ENCODE data around the gene BGN.
A peak's percentile ranks its signal among the peaks of the same experiment; 100 is the strongest.

Gene BGN

GRCh38 chrX:153462291-153462690, 32.5 kb upstream of the BGN start:
- DNase-seq: no peak

DNA sequence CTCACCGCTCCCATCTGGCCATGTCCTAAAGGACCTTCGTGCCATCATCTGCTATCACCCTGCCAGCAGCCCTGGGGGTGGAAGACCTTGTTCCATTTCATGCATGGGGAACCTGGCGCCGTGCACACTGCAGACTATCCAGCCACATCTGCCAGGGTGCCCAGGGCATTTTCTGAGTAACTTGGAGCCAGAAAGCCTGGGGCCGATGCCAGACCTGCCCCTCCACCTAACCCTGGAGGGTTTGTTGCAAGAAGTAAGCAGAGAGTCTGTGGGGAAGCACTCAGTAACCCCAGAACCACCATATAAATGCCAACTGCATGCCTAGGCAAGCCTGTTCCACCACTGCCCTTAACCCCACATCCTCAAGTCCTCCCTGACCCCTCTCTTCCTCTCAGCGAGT, 31.7 kb upstream of the BGN start:
- no peak for DNase-seq

DNA sequence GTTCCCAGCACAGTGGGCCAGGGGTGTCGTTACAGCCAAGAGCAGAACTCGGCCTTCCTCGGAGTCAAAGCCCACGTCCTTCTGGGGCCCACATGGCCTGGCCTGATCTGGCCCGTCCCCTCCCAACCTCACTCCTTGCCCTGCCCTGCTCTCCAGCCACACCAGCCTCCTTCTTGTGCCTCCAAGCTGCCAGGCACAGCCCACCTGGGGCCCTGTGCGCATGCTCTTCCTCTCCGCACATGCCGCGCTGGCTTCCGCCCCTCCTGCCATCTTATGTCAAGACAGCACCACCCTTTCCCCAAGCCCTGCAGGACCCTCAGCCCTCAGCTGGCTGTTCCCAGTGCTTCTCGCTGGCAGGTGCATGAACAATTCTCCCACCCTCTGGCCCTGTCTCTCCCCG, 31.2 kb upstream of the BGN start:
- no peak for DNase-seq

GRCh38 chrX:153464116-153464515, 30.7 kb upstream of the BGN start:
- no peak for DNase-seq

DNA sequence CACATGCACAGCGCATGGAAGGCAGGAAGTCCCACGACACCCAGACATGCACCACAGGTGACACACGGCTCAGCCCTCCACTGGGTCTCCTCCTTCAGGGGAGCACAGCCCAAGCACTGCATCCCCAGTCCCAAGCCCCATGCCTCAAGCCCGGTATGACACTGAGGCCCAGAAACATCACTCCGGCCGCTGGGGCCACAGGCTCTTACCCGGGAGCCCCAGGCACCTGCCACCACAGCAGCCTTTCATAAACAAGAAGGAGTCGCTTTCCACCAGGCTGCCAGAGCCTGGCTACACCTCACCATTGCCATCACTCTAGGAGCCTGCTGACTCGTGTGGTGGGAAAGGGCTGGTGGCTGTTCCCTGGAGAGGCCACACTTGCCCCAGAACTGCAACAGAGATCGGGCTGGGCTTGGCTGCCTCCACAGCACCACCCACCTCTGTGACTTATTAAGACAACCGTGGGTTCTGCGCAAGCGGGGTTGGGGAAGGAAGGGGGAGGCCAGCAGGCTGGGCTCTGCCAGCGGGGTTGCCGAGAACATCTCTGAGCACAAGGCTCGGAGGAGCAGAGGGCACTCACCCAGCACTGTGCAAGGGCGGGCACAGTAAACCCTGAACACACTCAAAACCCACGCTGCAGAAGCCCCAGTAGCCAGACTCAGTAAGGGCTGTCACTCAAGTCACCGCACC, 28.9 kb upstream of the BGN start:
- no peak for DNase-seq

- no peak for DNase-seq
These were observed 26.7 kb upstream of the BGN start for GRCh38 chrX:153468008-153468580.

GRCh38 chrX:153469811-153470410, 24.9 kb upstream of the BGN start:
- DNase-seq: peak; percentile 68

- peak; percentile 96 for DNase-seq
These were observed 24.1 kb upstream of the BGN start, which contains the start of gene HAUS7 for GRCh38 chrX:153470411-153471363. TSS of gene HAUS7 (minus strand) at chrX:153470576. CDS start at chrX:153470557, 19 bp downstream.

DNA sequence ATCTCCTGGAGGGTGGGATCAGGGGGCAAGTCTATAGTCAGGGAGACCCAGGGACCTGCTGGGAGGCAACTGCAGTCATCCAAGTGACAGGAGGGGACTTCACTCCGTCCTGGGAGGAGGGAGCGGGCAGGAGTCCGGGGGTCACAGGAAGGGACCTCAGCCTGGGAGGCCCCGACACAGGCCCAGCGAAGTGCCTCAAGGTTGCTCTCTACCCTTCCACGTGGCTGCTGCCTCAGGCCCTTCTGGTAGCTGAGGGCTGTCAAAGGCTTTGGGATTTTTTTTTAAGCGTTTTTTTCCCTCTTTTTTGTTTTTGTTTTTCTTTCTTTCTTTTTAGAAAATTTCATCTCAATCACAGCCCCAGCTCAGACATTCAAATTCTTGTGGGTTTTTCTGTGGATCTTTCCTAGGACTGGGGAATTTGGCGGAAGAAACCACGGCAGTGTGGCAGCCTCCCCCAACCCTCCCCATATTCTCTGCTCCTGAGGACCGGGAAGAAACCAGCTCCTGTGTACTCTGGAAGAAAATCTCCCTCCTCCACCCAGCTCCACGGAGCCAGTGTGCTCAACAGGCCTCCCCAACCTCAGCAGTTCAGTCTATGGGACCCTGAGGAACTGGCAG, 23.0 kb upstream of the BGN start:
- DNase-seq: no peak

DNA sequence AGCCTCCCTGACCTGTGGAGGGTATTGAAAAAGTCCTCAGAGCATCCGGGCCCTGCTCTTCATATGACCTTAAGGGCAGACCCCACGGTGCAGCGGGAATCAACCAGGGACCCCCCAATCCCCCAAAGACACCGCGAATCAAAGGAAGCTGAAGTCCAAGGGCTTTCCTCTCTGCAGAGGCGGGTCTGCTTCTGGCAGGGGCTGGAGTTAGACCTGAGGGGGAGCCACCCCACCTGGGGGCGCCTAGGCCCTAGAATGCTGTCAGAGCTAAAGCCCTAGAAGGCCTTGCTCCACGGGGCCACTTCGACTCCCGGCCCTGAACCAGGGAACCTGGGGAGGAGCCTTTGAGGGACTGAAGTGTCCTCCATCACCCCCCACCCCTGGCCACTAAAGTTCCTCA, 21.7 kb upstream of the BGN start:
- no peak for DNase-seq

- DNase-seq: no peak
These were observed 20.5 kb upstream of the BGN start for GRCh38 chrX:153474266-153474665.

DNA sequence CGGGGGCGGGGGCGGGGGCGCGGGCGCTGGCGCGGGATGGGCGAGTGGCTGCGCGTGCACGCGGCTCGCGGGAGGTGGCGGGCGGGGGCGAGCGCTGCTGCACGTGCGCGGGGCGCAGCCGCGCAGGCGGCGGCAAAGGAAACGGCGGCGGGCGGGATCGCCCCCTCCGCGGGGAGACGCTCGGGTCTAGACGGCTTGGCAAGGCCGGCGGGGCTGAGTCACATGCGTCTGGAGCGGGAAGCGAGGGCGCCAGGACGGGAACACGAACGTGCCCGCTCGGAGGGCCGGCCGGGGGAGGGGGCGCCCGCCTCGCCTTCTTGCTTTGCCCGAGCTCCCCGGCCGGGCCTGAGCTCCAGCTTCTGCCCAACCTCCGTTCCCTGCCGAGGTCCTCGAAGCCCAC, 20.1 kb upstream of the BGN start:
- peak; percentile 73 for DNase-seq

- no peak for DNase-seq
These were observed 19.5 kb upstream of the BGN start for GRCh38 chrX:153475271-153475670.

DNA sequence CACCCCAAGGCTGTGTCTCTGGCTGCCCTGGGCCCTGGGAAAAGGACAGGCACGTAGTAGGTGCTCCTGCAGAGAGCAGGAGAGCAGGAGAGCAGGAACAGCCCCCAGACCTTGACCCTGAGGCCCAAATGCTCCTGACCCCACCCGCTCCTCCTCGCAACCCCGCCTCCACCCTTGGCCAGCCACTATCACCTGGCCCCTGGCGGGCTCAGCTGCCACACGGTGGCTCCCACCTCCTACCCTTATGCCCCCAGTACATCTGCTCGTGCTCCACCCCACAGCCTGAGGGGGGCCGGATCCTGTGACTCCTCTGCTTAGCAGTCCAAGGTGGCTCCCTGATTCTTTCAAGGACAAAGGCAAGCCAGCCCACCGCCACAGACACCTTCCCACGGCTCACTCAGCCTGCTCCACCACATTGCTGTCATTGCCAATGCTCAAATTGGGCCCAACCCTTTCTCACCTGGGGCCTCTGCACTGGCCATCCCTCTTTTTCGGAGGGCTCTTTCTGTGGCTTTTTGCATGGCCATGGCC, 19.0 kb upstream of the BGN start:
- DNase-seq: no peak

DNA sequence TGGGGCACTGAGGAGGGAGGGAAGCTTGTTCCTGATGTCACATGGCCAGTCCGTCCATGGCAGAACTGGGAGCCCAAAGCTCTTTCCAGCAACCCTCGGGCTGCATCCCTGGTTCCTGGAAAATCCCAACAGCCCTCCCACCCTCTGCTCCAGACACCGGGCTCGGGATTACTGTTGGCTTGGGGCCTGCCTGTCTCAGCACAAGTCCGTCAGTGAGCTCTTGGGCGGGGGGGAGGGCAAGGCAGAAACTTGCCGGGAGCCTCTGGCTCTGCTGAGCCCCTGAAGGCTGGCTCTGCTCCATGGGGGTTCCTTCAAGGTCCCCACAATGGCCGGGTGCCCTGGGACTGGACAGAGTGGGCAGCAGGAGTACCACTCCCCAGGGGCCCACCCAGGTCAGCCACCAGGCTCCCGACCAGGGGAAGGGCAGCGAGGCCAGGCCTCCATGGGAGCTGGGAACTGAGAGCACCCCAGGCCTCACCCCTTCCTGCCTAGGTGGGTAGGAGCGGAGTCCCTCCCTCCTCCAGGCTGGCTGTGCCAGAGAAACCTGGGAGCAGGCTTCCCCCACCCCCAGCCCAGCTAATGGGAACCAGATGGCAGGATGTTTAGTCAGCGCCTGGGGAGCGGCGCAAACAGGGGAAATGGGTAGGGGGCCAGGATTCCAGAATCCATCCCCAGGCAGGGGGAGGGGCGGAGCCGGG, 18.0 kb upstream of the BGN start:
- DNase-seq: no peak

- DNase-seq: no peak
These were observed 17.4 kb upstream of the BGN start for GRCh38 chrX:153477364-153477857.

DNA sequence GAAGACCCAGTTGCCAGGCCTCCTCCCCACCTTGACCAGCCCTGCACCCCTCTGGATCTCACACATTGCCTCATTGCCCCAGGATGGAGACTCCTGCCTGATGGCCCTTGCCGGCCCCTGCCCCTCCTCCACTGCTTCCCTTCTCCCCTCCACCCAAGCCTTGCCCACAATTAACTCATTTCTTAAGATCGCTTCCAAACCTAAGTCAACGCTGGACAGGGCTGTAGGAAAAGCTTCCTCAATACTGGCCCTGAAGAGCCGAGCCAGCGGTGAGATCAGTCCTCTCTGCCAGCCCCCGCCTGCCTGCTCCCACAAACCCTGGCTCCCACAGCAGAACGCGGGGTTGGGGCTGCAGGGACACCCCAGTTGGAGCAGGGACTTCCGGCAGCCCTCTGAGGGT, 16.9 kb upstream of the BGN start:
- DNase-seq: no peak

GRCh38 chrX:153478746-153479145, 16.0 kb upstream of the BGN start:
- no peak for DNase-seq

DNA sequence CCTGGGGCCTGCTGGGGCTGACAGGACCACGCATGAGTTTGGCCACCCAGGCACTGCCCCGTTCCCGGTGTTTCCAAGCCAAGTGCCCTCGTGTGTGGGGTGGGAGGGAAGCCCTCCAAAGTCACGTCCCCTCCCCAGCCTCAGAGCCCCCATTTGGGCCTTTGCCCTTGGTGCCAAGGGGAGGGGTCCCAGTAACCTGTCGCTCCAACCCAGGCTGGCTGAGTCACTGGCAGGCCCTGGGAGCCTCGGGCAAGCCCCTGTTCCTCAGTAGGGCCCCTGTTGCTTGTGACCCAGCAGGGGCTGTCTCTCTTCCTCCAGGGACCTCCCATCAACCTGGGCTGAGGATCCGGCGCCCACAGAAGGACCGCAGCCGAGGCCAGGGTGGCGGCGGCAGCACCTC, 13.7 kb upstream of the BGN start:
- no peak for DNase-seq

- DNase-seq: no peak
These were observed 12.3 kb upstream of the BGN start for GRCh38 chrX:153482376-153483015.

DNA sequence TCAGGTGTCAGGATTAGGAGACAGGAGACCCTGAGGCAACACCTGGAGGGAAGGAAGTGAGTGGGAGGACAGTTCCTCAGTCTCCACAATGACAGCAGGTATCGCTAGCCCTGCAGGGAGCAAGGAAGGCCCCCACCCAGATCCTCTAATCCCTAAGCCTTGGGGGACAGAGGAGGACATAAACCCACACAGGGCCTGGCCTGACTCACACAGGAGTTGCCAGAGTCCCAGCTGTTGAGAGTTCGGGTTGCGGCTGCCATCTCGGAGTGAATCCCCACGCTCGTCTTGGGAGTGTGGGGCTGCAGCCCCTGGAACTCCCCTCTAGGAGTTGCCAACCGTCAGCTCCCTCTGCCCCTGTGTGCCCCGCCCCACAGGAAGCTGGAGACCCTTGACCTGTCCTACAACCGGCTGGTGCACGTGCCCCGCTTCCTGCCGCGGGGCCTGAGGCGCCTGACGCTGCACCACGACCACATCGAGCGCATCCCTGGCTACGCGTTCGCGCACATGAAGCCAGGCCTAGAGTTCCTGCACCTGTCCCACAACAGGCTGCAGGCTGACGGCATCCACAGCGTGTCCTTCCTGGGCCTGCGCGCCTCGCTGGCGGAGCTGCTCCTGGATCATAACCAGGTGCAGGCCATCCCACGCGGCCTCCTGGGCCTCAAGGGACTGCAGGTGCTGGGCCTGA, 9.2 kb upstream of the BGN start:
- no peak for DNase-seq
